PFSK-1 (cell line): ENCODE measurements around the gene SESN3.

Source experiments
- POLR2AphosphoS5 ChIP-seq: IDR thresholded peaks from 2 replicates; pipeline ENCODE4 v1.6.1; 2012; ENCODE audit warnings: low read depth, mild to moderate bottlenecking, control low read depth, low read length, moderate library complexity
- SIN3A ChIP-seq: IDR thresholded peaks from 2 replicates; pipeline ENCODE4 v1.6.1; 2012; ENCODE audit warnings: mild to moderate bottlenecking, low read length, moderate library complexity, borderline replicate concordance; ENCODE audit not compliant: insufficient read depth
- TAF1 ChIP-seq: IDR thresholded peaks from 2 replicates; pipeline ENCODE4 v1.6.1; 2012; ENCODE audit warnings: low read length, control low read depth, borderline replicate concordance; ENCODE audit not compliant: insufficient read depth
- TF ChIP-seq, protein P1 (sequence below), 2 experiments: IDR thresholded peaks; 2 replicates each; pipeline versions ENCODE4 v1.6.1 to v1.8.0; 2011 to 2012; ENCODE audit warnings: low read depth in 2 of 2, low read length in 2 of 2, control low read depth in 1 of 2, inconsistent platforms in 1 of 2, mild to moderate bottlenecking in 1 of 2, moderate library complexity in 1 of 2; ENCODE audit not compliant: insufficient read depth in 1 of 2

GRCh38 chr11:95279921-95280868 is 49.2 kb upstream of the SESN3 start:
- TF ChIP-seq, protein P1, sequence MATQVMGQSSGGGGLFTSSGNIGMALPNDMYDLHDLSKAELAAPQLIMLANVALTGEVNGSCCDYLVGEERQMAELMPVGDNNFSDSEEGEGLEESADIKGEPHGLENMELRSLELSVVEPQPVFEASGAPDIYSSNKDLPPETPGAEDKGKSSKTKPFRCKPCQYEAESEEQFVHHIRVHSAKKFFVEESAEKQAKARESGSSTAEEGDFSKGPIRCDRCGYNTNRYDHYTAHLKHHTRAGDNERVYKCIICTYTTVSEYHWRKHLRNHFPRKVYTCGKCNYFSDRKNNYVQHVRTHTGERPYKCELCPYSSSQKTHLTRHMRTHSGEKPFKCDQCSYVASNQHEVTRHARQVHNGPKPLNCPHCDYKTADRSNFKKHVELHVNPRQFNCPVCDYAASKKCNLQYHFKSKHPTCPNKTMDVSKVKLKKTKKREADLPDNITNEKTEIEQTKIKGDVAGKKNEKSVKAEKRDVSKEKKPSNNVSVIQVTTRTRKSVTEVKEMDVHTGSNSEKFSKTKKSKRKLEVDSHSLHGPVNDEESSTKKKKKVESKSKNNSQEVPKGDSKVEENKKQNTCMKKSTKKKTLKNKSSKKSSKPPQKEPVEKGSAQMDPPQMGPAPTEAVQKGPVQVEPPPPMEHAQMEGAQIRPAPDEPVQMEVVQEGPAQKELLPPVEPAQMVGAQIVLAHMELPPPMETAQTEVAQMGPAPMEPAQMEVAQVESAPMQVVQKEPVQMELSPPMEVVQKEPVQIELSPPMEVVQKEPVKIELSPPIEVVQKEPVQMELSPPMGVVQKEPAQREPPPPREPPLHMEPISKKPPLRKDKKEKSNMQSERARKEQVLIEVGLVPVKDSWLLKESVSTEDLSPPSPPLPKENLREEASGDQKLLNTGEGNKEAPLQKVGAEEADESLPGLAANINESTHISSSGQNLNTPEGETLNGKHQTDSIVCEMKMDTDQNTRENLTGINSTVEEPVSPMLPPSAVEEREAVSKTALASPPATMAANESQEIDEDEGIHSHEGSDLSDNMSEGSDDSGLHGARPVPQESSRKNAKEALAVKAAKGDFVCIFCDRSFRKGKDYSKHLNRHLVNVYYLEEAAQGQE (IDR thresholded peaks at IDR 0.05; ENCODE audit: insufficient read depth in 1 of 2, low read depth in 2 of 2, low read length in 2 of 2): no peak
- TF ChIP-seq TAF1 (no peak), POLR2AphosphoS5 (no peak), SIN3A (no peak)
